IMR-90 (cell line): ENCODE data around the gene BTN1A1. TPM values are rescaled to one million over a fixed set of nuclear protein-coding genes. Genes with fewer than 3 reads are reported as not detected.
A peak's percentile ranks its signal among the peaks of the same experiment; 100 is the strongest.

Experiments used
- ATAC-seq: fragments of 200-7000 bp; cut with Tn5 transposase; 2 replicates; pipeline ENCODE4 v1.9.1; 2020; ENCODE audit warnings: low read depth, mild to moderate bottlenecking, moderate library complexity
- BruUV-seq: library from RNA; stranded (reverse); fragments of 400-500 nt; replicated peaks from 2 replicates; lab custom pipeline; 2021; lab: Mats Ljungman, UMichigan
- CTCF ChIA-PET: fragments of 300-600 bp; formaldehyde crosslinking; extraction: SDS; loops from one replicate; lab custom pipeline; 2021; ENCODE audit warnings: antibody characterized with exemption; lab: Yijun Ruan, JAX
- POLR2A ChIA-PET: fragments of 300-600 bp; sonication (Branson Sonifier 250); formaldehyde crosslinking; loops from one replicate; lab custom pipeline; 2022; ENCODE audit warnings: antibody characterized with exemption; ENCODE audit not compliant: unreplicated experiment; lab: Charles Lee
- DNase-seq: peaks from one replicate; pipeline ENCODE4 v3.0.0; 2013
- H2AFZ ChIP-seq: replicated peaks from 2 replicates; pipeline ENCODE3; 2013; ENCODE audit warnings: low read length, mild to moderate bottlenecking; ENCODE audit not compliant: poor library complexity
- H2AK5ac ChIP-seq: 2 replicates; pipeline ENCODE4 v1.6.1; 2013; ENCODE audit warnings: low read depth, low read length, inconsistent platforms
- H2AK9ac ChIP-seq: replicated peaks from 2 replicates; pipeline ENCODE3; 2013; ENCODE audit warnings: mild to moderate bottlenecking, low read depth, low read length, moderate library complexity; ENCODE audit not compliant: poor library complexity
- H2BK120ac ChIP-seq: 2 replicates; pipeline ENCODE4 v1.6.1; 2013; ENCODE audit warnings: low read depth, low read length, inconsistent platforms
- H2BK15ac ChIP-seq: 3 replicates; pipeline ENCODE4 v1.6.1; 2013; ENCODE audit warnings: low read depth, low read length, inconsistent platforms
- H2BK20ac ChIP-seq: 2 replicates; pipeline ENCODE4 v1.6.1; 2013; ENCODE audit warnings: low read depth, mild to moderate bottlenecking, inconsistent platforms, low read length, moderate library complexity
- H2BK5ac ChIP-seq: 2 replicates; pipeline ENCODE4 v1.6.1; 2013; ENCODE audit warnings: mild to moderate bottlenecking, low read depth, low read length, inconsistent platforms; ENCODE audit not compliant: poor library complexity, severe bottlenecking
- H3K14ac ChIP-seq: replicated peaks from 2 replicates; pipeline ENCODE4 v1.6.1; 2013; ENCODE audit warnings: low read depth, low read length, inconsistent platforms
- H3K18ac ChIP-seq: 2 replicates; pipeline ENCODE4 v1.6.1; 2013; ENCODE audit warnings: low read depth, low read length, control low read depth
- H3K23ac ChIP-seq: 2 replicates; pipeline ENCODE4 v1.6.1; 2013; ENCODE audit warnings: low read depth, low read length, inconsistent platforms
- H3K27ac ChIP-seq: 2 replicates; pipeline ENCODE4 v1.5.1; 2013; ENCODE audit warnings: mild to moderate bottlenecking, control low read depth, low read length; ENCODE audit not compliant: insufficient read depth
- H3K27me3 ChIP-seq: 2 replicates; pipeline ENCODE4 v1.6.1; 2013; ENCODE audit warnings: low read length; ENCODE audit not compliant: control insufficient read depth, insufficient read depth
- H3K36me3 ChIP-seq: 2 replicates; pipeline ENCODE4 v1.6.1; 2013; ENCODE audit warnings: low read length, mixed read lengths; ENCODE audit not compliant: control insufficient read depth, insufficient read depth
- H3K4ac ChIP-seq: 2 replicates; pipeline ENCODE4 v1.6.1; 2013; ENCODE audit warnings: low read depth, low read length, inconsistent platforms
- H3K4me1 ChIP-seq: 2 replicates; pipeline ENCODE4 v1.6.1; 2013; ENCODE audit warnings: low read length, mixed read lengths; ENCODE audit not compliant: control insufficient read depth, insufficient read depth
- H3K4me2 ChIP-seq: 2 replicates; pipeline ENCODE4 v1.6.1; 2013; ENCODE audit warnings: low read depth, mild to moderate bottlenecking, control low read depth, low read length, moderate library complexity
- H3K4me3 ChIP-seq: 2 replicates; pipeline ENCODE4 v1.5.1; 2013; ENCODE audit warnings: low read depth, mild to moderate bottlenecking, control low read depth, low read length, moderate library complexity; ENCODE audit not compliant: insufficient read depth
- H3K56ac ChIP-seq: 2 replicates; pipeline ENCODE4 v1.6.1; 2013; ENCODE audit warnings: low read length, inconsistent platforms; ENCODE audit not compliant: insufficient read depth; ENCODE audit errors: extremely low read depth
- H3K79me1 ChIP-seq, 2 experiments: 2 replicates each; pipeline ENCODE4 v1.6.1; 2013; ENCODE audit warnings: low read length in 2 of 2, inconsistent platforms in 1 of 2, low read depth in 1 of 2
- H3K9ac ChIP-seq: 2 replicates; pipeline ENCODE4 v1.6.1; 2013; ENCODE audit warnings: low read depth, low read length, control low read depth
- H3K9me1 ChIP-seq: 2 replicates; pipeline ENCODE4 v1.6.1; 2013; ENCODE audit warnings: low read length, inconsistent platforms; ENCODE audit not compliant: insufficient read depth
- H3K9me3 ChIP-seq: 2 replicates; pipeline ENCODE4 v1.6.1; 2013; ENCODE audit warnings: low read length; ENCODE audit not compliant: control insufficient read depth, insufficient read depth
- H4K20me1 ChIP-seq: 2 replicates; pipeline ENCODE4 v1.6.1; 2013; ENCODE audit warnings: low read length, inconsistent platforms; ENCODE audit not compliant: insufficient read depth
- H4K5ac ChIP-seq: 2 replicates; pipeline ENCODE4 v1.6.1; 2013; ENCODE audit warnings: mild to moderate bottlenecking, low read depth, low read length, control low read depth
- H4K8ac ChIP-seq, 2 experiments: 2 replicates each; pipeline ENCODE4 v1.6.1; 2013; ENCODE audit warnings: low read depth in 2 of 2, low read length in 2 of 2, control low read depth in 1 of 2, inconsistent platforms in 1 of 2
- H4K91ac ChIP-seq: 2 replicates; pipeline ENCODE4 v1.6.1; 2013; ENCODE audit warnings: low read depth, low read length, inconsistent platforms; ENCODE audit not compliant: insufficient read depth
- BHLHE40 ChIP-seq: fragments of 150-350 bp; IDR thresholded peaks from 2 replicates; pipeline ENCODE4 v1.6.1; 2016; ENCODE audit warnings: mild to moderate bottlenecking, low read depth, low read length
- CHD1 ChIP-seq: IDR thresholded peaks from 2 replicates; pipeline ENCODE4 v1.6.1; 2012; ENCODE audit warnings: low read depth, low read length, improper control_type of control experiment
- FOS ChIP-seq: fragments of 150-350 bp; IDR thresholded peaks from 2 replicates; pipeline ENCODE4 v1.6.1; 2016; ENCODE audit warnings: low read depth, low read length
- MAFK ChIP-seq: IDR thresholded peaks from 2 replicates; pipeline ENCODE4 v1.6.1; 2012; ENCODE audit warnings: low read depth, low read length, improper control_type of control experiment
- MXI1 ChIP-seq: IDR thresholded peaks from 2 replicates; pipeline ENCODE4 v1.6.1; 2012; ENCODE audit warnings: low read depth, mild to moderate bottlenecking, low read length, moderate library complexity, borderline replicate concordance
- NFE2L2 ChIP-seq: fragments of 150-350 bp; IDR thresholded peaks from 2 replicates; pipeline ENCODE4 v1.6.1; 2016; ENCODE audit warnings: low read depth, mild to moderate bottlenecking, low read length
- POLR2A ChIP-seq: IDR thresholded peaks from 2 replicates; pipeline ENCODE4 v1.6.1; 2012; ENCODE audit warnings: mild to moderate bottlenecking, low read depth, low read length
- RAD21 ChIP-seq: IDR thresholded peaks from 2 replicates; pipeline ENCODE4 v1.6.1; 2012; ENCODE audit warnings: low read length, improper control_type of control experiment
- RCOR1 ChIP-seq: IDR thresholded peaks from 2 replicates; pipeline ENCODE4 v1.6.1; 2012; ENCODE audit warnings: mild to moderate bottlenecking, low read length, improper control_type of control experiment; ENCODE audit not compliant: insufficient replicate concordance
- RFX5 ChIP-seq: IDR thresholded peaks from 2 replicates; pipeline ENCODE4 v1.8.0; 2012; ENCODE audit warnings: low read depth, mild to moderate bottlenecking, low read length, moderate library complexity
- SMC3 ChIP-seq: fragments of 150-350 bp; IDR thresholded peaks from 2 replicates; pipeline ENCODE4 v1.6.1; 2016; ENCODE audit warnings: low read depth, mild to moderate bottlenecking, antibody characterized with exemption, low read length, moderate library complexity
- WGBS, 2 experiments: methylation state at CpG; one replicate each; pipeline versions ENCODE4 v1.1.5 to v1.1.7; 2013; ENCODE audit warnings: missing lambda C conversion rate in 2 of 2; ENCODE audit not compliant: insufficient read length in 1 of 2; ENCODE audit errors: extremely low coverage in 2 of 2; 5-methylcytosine and 5-hydroxymethylcytosine counted together
- dilution Hi-C: fragments of 300-500 bp; cut with HindIII; formaldehyde crosslinking; loops from one replicate; pipeline ENCODE4 v1.14.3; 2018; ENCODE audit warnings: low sequenced_read_pairs; ENCODE audit not compliant: unreplicated experiment
- in situ Hi-C: fragments of 300-500 bp; cut with MboI; formaldehyde crosslinking; loops from 3 replicates; pipeline ENCODE4 v1.14.3; 2019; ENCODE audit warnings: low sequenced_read_pairs, inconsistent platforms, mixed read lengths
- intact Hi-C: fragments of 100-400 bp; cut with micrococcal nuclease; formaldehyde crosslinking; loops from 2 replicates; pipeline ENCODE4 v1.10.0; 2022
- polyA plus RNA-seq, 3 experiments: library from polyadenylated mRNA; depleted of rRNA; stranded (reverse); fragments of >200 nt; gene quantifications; 2 replicates each; pipeline ENCODE4 v1.2.3, GENCODE V29; 2012; ENCODE audit warnings: low replicate concordance in 1 of 3
- total RNA-seq: library from RNA; depleted of rRNA; stranded (reverse); fragments of >200 nt; gene quantifications from 2 replicates; pipeline ENCODE4 v1.2.3, GENCODE V29; 2012
- TF ChIP-seq, protein P1 (sequence below): fragments of 150-350 bp; IDR thresholded peaks from 2 replicates; pipeline ENCODE4 v1.6.1; 2016; ENCODE audit warnings: low read depth, mild to moderate bottlenecking, low read length, moderate library complexity, borderline replicate concordance
- TF ChIP-seq, protein P2 (sequence below): conservative IDR thresholded peaks from 2 replicates; pipeline ENCODE4 v1.5.1; 2012; ENCODE audit warnings: mild to moderate bottlenecking, low read depth, low read length, improper control_type of control experiment
- TF ChIP-seq, protein P3 (sequence below): fragments of 150-350 bp; IDR thresholded peaks from 2 replicates; pipeline ENCODE4 v1.6.1; 2017; ENCODE audit warnings: mild to moderate bottlenecking, antibody characterized with exemption, low read length, low read depth

The BTN1A1 gene
- total and polyA plus RNA-seq, 2 of the 4 experiments (the other 2 are of a cell fraction) = not detected

DNA sequence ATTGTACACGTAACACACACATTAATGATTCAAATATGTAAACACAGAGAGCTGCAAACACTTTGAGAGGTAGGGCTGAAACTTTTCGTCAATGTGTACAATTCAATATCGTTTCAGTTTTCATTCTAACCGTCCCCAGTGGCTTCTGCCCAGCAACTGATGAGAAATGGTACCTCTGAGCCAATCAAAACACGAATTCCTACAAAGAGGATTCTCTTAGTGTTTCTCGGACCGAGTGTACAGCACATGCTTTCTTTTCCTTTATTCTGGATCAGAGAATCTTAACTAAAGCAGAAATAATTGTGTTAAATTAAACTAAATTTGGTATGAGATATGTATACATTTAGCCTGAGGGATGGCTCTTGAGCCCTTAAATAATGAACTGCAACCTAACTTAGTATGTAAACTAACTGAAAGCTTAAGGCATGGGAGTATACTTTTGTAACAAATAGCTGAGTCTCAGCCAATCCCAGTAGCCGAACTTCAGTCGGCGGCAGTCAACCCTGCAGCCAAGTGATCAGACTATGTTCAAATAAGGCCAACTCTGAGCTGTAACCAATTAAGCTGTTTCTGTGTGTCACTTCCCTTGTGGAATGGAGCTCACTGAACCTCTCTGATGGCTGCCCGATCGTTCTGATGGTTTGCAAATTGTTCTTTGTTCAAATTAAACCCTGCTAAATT is 26.2 kb upstream of the BTN1A1 start:
- Histone ChIP-seq H4K91ac (peak overlapping the region; percentile 99; the same call in 1 of the 2 replicates), H3K9ac (peak overlapping the region; percentile 99), H2BK15ac (no peak overlapping the region), H3K9me1 (peaks cover 15% of the 10 kb centered on the region), H4K8ac (peak overlapping the region; percentile 96 to 99), H3K4ac (peak overlapping the region; percentile 99), H3K4me3 (peak overlapping the region; percentile 53), H3K56ac (peak overlapping the region; percentile 99), H3K36me3 (peaks cover 2% of the 10 kb centered on the region), H4K20me1 (no peaks in the 10 kb centered on the region), H3K27ac (peak overlapping the region; percentile 98), H3K79me1 (peaks cover 4 to 29% of the 10 kb centered on the region in 2 experiments), H2AK5ac (no peak overlapping the region), H2BK20ac (peak overlapping the region; percentile 89), H3K9me3 (no peaks in the 10 kb centered on the region; the same call in 1 of the 2 replicates), H2AK9ac (no peak overlapping the region), H3K4me2 (peak overlapping the region; percentile 97), H3K4me1 (peaks cover 24% of the 10 kb centered on the region), H2BK5ac (peak overlapping the region; percentile 97), H2BK120ac (peak overlapping the region; percentile 97; the same call in 1 of the 2 replicates), H3K14ac (peak overlapping the region; percentile 99), H3K18ac (peak overlapping the region; percentile 95), H3K27me3 (no peaks in the 10 kb centered on the region), H4K5ac (peak overlapping the region; percentile 100), H3K23ac (peak overlapping the region; percentile 98; the same call in 1 of the 2 replicates), H2AFZ (no peak overlapping the region)
- peak; percentile 90 for ATAC-seq
- no TSS peak for BruUV-seq
- peak; percentile 97 for DNase-seq
- WGBS, 2 experiments = no CpG with 5 or more reads among the region's 12 CpGs
- intact Hi-C loops (loop anchor here (5.0 kb wide), 1 partner anchor 48 kb away; no protein-coding TSS in a partner anchor), in situ Hi-C loops (no loop called here), dilution Hi-C loops (no loop called here)
- CTCF ChIA-PET = interaction anchor here (0.6 kb wide), 3 partner anchors 31 to 152 kb away, joined by 3 to 12 read pairs (median 3); no protein-coding TSS in a partner anchor
- POLR2A ChIA-PET = interaction anchor here (0.6 to 0.9 kb wide), 2 partner anchors 68 to 128 kb away, joined by 3 to 5 read pairs; no protein-coding TSS in a partner anchor
- TF ChIP-seq, protein P1, sequence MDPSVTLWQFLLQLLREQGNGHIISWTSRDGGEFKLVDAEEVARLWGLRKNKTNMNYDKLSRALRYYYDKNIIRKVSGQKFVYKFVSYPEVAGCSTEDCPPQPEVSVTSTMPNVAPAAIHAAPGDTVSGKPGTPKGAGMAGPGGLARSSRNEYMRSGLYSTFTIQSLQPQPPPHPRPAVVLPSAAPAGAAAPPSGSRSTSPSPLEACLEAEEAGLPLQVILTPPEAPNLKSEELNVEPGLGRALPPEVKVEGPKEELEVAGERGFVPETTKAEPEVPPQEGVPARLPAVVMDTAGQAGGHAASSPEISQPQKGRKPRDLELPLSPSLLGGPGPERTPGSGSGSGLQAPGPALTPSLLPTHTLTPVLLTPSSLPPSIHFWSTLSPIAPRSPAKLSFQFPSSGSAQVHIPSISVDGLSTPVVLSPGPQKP = no peak
- TF ChIP-seq RFX5 (peak; percentile 97), RAD21 (no peak), MXI1 (peak; percentile 53), CHD1 (no peak), FOS (no peak), BHLHE40 (peak; percentile 56; the same call in 1 of the 2 replicates), MAFK (peak; percentile 23; the same call in 1 of the 2 replicates), NFE2L2 (no peak), RCOR1 (no peak), SMC3 (no peak), POLR2A (peak; percentile 79)
- TF ChIP-seq, protein P2, sequence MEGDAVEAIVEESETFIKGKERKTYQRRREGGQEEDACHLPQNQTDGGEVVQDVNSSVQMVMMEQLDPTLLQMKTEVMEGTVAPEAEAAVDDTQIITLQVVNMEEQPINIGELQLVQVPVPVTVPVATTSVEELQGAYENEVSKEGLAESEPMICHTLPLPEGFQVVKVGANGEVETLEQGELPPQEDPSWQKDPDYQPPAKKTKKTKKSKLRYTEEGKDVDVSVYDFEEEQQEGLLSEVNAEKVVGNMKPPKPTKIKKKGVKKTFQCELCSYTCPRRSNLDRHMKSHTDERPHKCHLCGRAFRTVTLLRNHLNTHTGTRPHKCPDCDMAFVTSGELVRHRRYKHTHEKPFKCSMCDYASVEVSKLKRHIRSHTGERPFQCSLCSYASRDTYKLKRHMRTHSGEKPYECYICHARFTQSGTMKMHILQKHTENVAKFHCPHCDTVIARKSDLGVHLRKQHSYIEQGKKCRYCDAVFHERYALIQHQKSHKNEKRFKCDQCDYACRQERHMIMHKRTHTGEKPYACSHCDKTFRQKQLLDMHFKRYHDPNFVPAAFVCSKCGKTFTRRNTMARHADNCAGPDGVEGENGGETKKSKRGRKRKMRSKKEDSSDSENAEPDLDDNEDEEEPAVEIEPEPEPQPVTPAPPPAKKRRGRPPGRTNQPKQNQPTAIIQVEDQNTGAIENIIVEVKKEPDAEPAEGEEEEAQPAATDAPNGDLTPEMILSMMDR = no peak
- TF ChIP-seq, protein P3, sequence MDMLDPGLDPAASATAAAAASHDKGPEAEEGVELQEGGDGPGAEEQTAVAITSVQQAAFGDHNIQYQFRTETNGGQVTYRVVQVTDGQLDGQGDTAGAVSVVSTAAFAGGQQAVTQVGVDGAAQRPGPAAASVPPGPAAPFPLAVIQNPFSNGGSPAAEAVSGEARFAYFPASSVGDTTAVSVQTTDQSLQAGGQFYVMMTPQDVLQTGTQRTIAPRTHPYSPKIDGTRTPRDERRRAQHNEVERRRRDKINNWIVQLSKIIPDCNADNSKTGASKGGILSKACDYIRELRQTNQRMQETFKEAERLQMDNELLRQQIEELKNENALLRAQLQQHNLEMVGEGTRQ = no peak
